GM23338 (cell line): ENCODE measurements around the gene TYSND1. TPM values are rescaled to one million over a fixed set of nuclear protein-coding genes. Genes with fewer than 3 reads are reported as not detected.

Experiments
- ATAC-seq: fragments of 200-7000 bp; cut with Tn5 transposase; 3 replicates; pipeline ENCODE4 v1.9.1; 2020
- DNase-seq: peaks from one replicate; pipeline ENCODE4 v3.0.0-alpha.2; 2015; ENCODE audit warnings: low spot score
- H2AFZ ChIP-seq: fragments of 200-600 bp; sonication (generic); 2 replicates; pipeline ENCODE4 v1.8.0; 2016; ENCODE audit warnings: antibody characterized with exemption, mild to moderate bottlenecking, moderate library complexity
- H3F3A ChIP-seq: fragments of 200-600 bp; sonication (generic); replicated peaks from 2 replicates; pipeline ENCODE4 v1.8.0; 2017; ENCODE audit warnings: antibody characterized with exemption, mixed run types, low read depth
- H3K27ac ChIP-seq: fragments of 200-600 bp; sonication (generic); 2 replicates; pipeline ENCODE4 v1.6.1; 2016; ENCODE audit warnings: low read depth
- H3K27me3 ChIP-seq: fragments of 200-600 bp; sonication (generic); 2 replicates; pipeline ENCODE4 v1.8.0; 2016; ENCODE audit warnings: mild to moderate bottlenecking, mixed run types, moderate library complexity; ENCODE audit not compliant: insufficient read depth
- H3K36me3 ChIP-seq: fragments of 200-600 bp; sonication (generic); 2 replicates; pipeline ENCODE4 v1.8.0; 2016; ENCODE audit warnings: mild to moderate bottlenecking; ENCODE audit not compliant: insufficient read depth
- H3K4me1 ChIP-seq: fragments of 200-600 bp; sonication (generic); 2 replicates; pipeline ENCODE4 v1.8.0; 2016; ENCODE audit warnings: mild to moderate bottlenecking, moderate library complexity; ENCODE audit not compliant: insufficient read depth
- H3K4me2 ChIP-seq: fragments of 200-600 bp; sonication (generic); 2 replicates; pipeline ENCODE4 v1.7.1; 2017; ENCODE audit warnings: mixed run types
- H3K4me3 ChIP-seq: fragments of 200-600 bp; sonication (generic); 2 replicates; pipeline ENCODE4 v1.6.1; 2016; ENCODE audit warnings: mixed run types
- H3K79me2 ChIP-seq: fragments of 200-600 bp; sonication (generic); replicated peaks from 2 replicates; pipeline ENCODE4 v1.8.0; 2017; ENCODE audit warnings: mild to moderate bottlenecking; ENCODE audit not compliant: insufficient read depth
- H3K9me2 ChIP-seq: fragments of 200-600 bp; sonication (generic); 2 replicates; pipeline ENCODE4 v1.8.0; 2017; ENCODE audit not compliant: insufficient read depth
- H4K20me1 ChIP-seq: fragments of 200-600 bp; sonication (generic); replicated peaks from 2 replicates; pipeline ENCODE4 v1.8.0; 2017; ENCODE audit warnings: mild to moderate bottlenecking; ENCODE audit not compliant: insufficient read depth
- H3K27ac Mint-ChIP-seq: 2 replicates; pipeline ENCODE4 v1.8.0; 2020; ENCODE audit warnings: inconsistent platforms, mild to moderate bottlenecking, moderate library complexity, mixed read lengths
- H3K27me3 Mint-ChIP-seq: 3 replicates; pipeline ENCODE4 v1.8.0; 2022; ENCODE audit warnings: low read depth, mild to moderate bottlenecking, moderate library complexity, mixed read lengths, inconsistent platforms; ENCODE audit not compliant: insufficient read depth, poor library complexity
- H3K36me3 Mint-ChIP-seq: 3 replicates; pipeline ENCODE4 v1.8.0; 2021; ENCODE audit warnings: low read depth, mild to moderate bottlenecking, inconsistent platforms, moderate library complexity, mixed read lengths
- H3K4me1 Mint-ChIP-seq: 3 replicates; pipeline ENCODE4 v1.8.0; 2020; ENCODE audit warnings: mild to moderate bottlenecking, inconsistent platforms, mixed read lengths
- H3K4me3 Mint-ChIP-seq: 3 replicates; pipeline ENCODE4 v1.8.0; 2021; ENCODE audit warnings: moderate library complexity, mild to moderate bottlenecking, inconsistent platforms, mixed read lengths
- H3K9me3 Mint-ChIP-seq: 3 replicates; pipeline ENCODE4 v1.8.0; 2020; ENCODE audit warnings: moderate library complexity, mild to moderate bottlenecking, inconsistent platforms, mixed read lengths
- CREB1 ChIP-seq: fragments of 250-450 bp; sonication (Bioruptor Pico); IDR thresholded peaks from 2 replicates; pipeline ENCODE4 v1.5.0; 2020; ENCODE audit warnings: low read depth, mild to moderate bottlenecking, moderate library complexity
- EZH2 ChIP-seq: fragments of 200-600 bp; sonication (generic); IDR thresholded peaks from one replicate; pipeline ENCODE4 v1.8.0; 2017; ENCODE audit warnings: antibody characterized with exemption, mild to moderate bottlenecking, low read depth; ENCODE audit not compliant: unreplicated experiment
- EZH2phosphoT487 ChIP-seq: fragments of 200-600 bp; sonication (generic); IDR thresholded peaks from one replicate; pipeline ENCODE4 v1.8.1; 2018; ENCODE audit warnings: antibody characterized with exemption; ENCODE audit not compliant: unreplicated experiment
- JUNB ChIP-seq: IDR thresholded peaks from one replicate; pipeline ENCODE4 v1.6.1; 2016; ENCODE audit warnings: antibody characterized with exemption; ENCODE audit not compliant: unreplicated experiment
- NANOG ChIP-seq: IDR thresholded peaks from 2 replicates; pipeline ENCODE4 v1.6.1; 2016; ENCODE audit warnings: antibody characterized with exemption, borderline replicate concordance
- POLR2AphosphoS5 ChIP-seq: IDR thresholded peaks from 2 replicates; pipeline ENCODE4 v1.6.1; 2016; ENCODE audit warnings: antibody characterized with exemption, low read depth
- STAT1 ChIP-seq: IDR thresholded peaks from one replicate; pipeline ENCODE4 v1.6.1; 2016; ENCODE audit warnings: antibody characterized with exemption; ENCODE audit not compliant: unreplicated experiment
- ZNF114 ChIP-seq: fragments of 250-450 bp; sonication (Bioruptor Pico); IDR thresholded peaks from 2 replicates; pipeline ENCODE4 v1.5.0; 2020; ENCODE audit warnings: mild to moderate bottlenecking, moderate library complexity
- ZNF331 ChIP-seq: fragments of 250-450 bp; sonication (Bioruptor Pico); IDR thresholded peaks from 2 replicates; pipeline ENCODE4 v1.5.0; 2020; ENCODE audit warnings: low read depth, mild to moderate bottlenecking, moderate library complexity
- ZNF462 ChIP-seq: fragments of 250-450 bp; sonication (Bioruptor Pico); IDR thresholded peaks from 2 replicates; pipeline ENCODE4 v1.5.0; 2020; ENCODE audit warnings: mild to moderate bottlenecking, moderate library complexity
- polyA plus RNA-seq: library from polyadenylated mRNA; unstranded; fragments of >200 nt; fragmentation: Nextera tagmentation; extraction: Ambion mirVana; gene quantifications from 2 replicates; pipeline ENCODE4 v1.2.1, GENCODE V29; 2016
- total RNA-seq: library from RNA; depleted of rRNA; stranded (reverse); fragments of >200 nt; shearing (Covaris generic); gene quantifications from 2 replicates; pipeline ENCODE4 v1.2.3, GENCODE V29; 2014
- TF ChIP-seq, protein P1 (sequence below): IDR thresholded peaks from 2 replicates; pipeline ENCODE4 v1.6.1; 2016; ENCODE audit warnings: antibody characterized with exemption
- TF ChIP-seq, protein P2 (sequence below), 2 experiments: fragments of 200-600 bp in 1 of 2; sonication (generic) in 1 of 2; conservative IDR thresholded peaks; 2 replicates each; pipeline versions ENCODE4 v1.5.1 to v1.6.1; 2016 to 2017; ENCODE audit warnings: antibody characterized with exemption in 2 of 2, low read depth in 2 of 2, mild to moderate bottlenecking in 2 of 2, moderate library complexity in 1 of 2
- TF ChIP-seq, protein P3 (sequence below): IDR thresholded peaks from one replicate; pipeline ENCODE4 v1.6.1; 2018; ENCODE audit warnings: antibody characterized with exemption; ENCODE audit not compliant: unreplicated experiment

The TYSND1 gene
- total and polyA plus RNA-seq, 2 experiments from 2014 or later = 5.2 to 19.5 TPM

- Histone ChIP-seq H3K27me3 (peaks cover 7% of the 10 kb centered on the region; the same call in 1 of the 2 replicates), H3K4me3 (no peak overlapping the region), H3K4me2 (no peak overlapping the region), H3F3A (no peaks in the 10 kb centered on the region), H3K27ac (no peak overlapping the region), H2AFZ (no peak overlapping the region), H3K36me3 (no peaks in the 10 kb centered on the region), H4K20me1 (no peaks in the 10 kb centered on the region; the same call in 1 of the 2 replicates), H3K4me1 (peaks cover 9% of the 10 kb centered on the region; the same call in 1 of the 2 replicates), H3K9me2 (no peaks in the 10 kb centered on the region), H3K79me2 (0 out of 2 replicates have a peak, but pooled peaks cover 7% of the 10 kb centered on the region)
- Mint-ChIP-seq H3K4me3 (no peak overlapping the region), H3K27me3 (peaks cover 9% of the 10 kb centered on the region), H3K9me3 (no peaks in the 10 kb centered on the region), H3K4me1 (peaks cover 10% of the 10 kb centered on the region), H3K36me3 (peaks cover 3% of the 10 kb centered on the region; the same call in 2 of the 3 replicates), H3K27ac (no peak overlapping the region)
- DNase-seq (no peak), ATAC-seq (no peak)
- TF ChIP-seq EZH2phosphoT487 (no peak), POLR2AphosphoS5 (no peak), ZNF462 (CRISPR knock-in tag) (no peak), STAT1 (no peak), NANOG (no peak), CREB1 (CRISPR knock-in tag) (no peak), EZH2 (no peak), JUNB (no peak), ZNF331 (CRISPR knock-in tag) (no peak), ZNF114 (CRISPR knock-in tag) (no peak)
- TF ChIP-seq, protein P1, sequence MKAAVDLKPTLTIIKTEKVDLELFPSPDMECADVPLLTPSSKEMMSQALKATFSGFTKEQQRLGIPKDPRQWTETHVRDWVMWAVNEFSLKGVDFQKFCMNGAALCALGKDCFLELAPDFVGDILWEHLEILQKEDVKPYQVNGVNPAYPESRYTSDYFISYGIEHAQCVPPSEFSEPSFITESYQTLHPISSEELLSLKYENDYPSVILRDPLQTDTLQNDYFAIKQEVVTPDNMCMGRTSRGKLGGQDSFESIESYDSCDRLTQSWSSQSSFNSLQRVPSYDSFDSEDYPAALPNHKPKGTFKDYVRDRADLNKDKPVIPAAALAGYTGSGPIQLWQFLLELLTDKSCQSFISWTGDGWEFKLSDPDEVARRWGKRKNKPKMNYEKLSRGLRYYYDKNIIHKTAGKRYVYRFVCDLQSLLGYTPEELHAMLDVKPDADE = no peak
- TF ChIP-seq, protein P2, sequence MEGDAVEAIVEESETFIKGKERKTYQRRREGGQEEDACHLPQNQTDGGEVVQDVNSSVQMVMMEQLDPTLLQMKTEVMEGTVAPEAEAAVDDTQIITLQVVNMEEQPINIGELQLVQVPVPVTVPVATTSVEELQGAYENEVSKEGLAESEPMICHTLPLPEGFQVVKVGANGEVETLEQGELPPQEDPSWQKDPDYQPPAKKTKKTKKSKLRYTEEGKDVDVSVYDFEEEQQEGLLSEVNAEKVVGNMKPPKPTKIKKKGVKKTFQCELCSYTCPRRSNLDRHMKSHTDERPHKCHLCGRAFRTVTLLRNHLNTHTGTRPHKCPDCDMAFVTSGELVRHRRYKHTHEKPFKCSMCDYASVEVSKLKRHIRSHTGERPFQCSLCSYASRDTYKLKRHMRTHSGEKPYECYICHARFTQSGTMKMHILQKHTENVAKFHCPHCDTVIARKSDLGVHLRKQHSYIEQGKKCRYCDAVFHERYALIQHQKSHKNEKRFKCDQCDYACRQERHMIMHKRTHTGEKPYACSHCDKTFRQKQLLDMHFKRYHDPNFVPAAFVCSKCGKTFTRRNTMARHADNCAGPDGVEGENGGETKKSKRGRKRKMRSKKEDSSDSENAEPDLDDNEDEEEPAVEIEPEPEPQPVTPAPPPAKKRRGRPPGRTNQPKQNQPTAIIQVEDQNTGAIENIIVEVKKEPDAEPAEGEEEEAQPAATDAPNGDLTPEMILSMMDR (conservative IDR thresholded peaks at IDR 0.05; ENCODE audit: low read depth in 2 of 2) = no peak
- TF ChIP-seq, protein P3, sequence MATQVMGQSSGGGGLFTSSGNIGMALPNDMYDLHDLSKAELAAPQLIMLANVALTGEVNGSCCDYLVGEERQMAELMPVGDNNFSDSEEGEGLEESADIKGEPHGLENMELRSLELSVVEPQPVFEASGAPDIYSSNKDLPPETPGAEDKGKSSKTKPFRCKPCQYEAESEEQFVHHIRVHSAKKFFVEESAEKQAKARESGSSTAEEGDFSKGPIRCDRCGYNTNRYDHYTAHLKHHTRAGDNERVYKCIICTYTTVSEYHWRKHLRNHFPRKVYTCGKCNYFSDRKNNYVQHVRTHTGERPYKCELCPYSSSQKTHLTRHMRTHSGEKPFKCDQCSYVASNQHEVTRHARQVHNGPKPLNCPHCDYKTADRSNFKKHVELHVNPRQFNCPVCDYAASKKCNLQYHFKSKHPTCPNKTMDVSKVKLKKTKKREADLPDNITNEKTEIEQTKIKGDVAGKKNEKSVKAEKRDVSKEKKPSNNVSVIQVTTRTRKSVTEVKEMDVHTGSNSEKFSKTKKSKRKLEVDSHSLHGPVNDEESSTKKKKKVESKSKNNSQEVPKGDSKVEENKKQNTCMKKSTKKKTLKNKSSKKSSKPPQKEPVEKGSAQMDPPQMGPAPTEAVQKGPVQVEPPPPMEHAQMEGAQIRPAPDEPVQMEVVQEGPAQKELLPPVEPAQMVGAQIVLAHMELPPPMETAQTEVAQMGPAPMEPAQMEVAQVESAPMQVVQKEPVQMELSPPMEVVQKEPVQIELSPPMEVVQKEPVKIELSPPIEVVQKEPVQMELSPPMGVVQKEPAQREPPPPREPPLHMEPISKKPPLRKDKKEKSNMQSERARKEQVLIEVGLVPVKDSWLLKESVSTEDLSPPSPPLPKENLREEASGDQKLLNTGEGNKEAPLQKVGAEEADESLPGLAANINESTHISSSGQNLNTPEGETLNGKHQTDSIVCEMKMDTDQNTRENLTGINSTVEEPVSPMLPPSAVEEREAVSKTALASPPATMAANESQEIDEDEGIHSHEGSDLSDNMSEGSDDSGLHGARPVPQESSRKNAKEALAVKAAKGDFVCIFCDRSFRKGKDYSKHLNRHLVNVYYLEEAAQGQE = no peak
These were observed 6.2 kb downstream of the TYSND1 start for GRCh38 chr10:70140297-70140696.
